ENCODE measurements around the gene TMEM178B.

TMEM178B gene

DNA sequence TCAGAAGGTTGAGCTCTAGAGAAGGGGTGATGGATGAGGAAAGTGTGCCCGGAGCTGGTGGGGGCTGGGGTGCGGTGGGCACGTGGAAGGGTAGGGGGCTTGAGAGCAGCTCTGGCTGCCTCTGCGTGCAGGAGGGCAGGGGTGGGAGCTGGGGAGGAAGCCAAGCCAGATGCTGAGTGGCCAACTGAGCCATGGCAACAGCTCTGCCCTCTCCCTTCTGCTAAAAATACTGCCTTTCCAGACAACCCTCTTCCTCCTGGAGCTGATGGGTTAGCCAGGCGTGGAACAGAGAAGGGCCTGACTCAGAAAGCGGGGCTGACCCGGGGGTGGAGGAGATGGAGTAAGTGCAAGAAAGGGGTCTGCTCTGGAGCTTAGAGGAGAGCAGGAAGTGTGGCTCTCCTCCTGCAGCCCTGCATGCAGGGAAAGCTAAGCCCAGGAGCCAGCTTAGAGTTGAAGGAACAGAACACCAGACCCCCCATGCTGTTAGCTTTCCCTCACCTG is 362.8 kb downstream of the TMEM178B start:
- no peak for DNase-seq

DNA sequence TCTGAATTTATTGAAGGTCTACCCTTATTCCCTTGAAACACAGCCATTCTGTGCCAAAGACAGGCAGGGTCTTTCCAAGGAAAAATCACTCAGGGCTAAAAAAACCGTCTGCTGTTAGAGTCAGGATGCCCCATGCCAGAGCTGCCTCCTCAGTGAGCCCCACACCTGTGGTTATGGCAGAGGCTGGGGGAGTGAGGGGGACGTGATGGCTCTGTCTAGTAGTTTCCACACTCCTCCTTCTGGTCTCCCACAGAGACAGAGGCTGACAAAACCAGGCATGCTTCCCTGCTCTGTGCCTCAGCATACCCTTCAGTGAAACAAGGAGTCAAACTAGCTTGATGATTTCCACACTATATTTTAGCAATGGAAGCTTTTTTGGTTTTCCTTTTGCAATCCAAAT is 365.3 kb downstream of the TMEM178B start:
- no peak for DNase-seq

DNA sequence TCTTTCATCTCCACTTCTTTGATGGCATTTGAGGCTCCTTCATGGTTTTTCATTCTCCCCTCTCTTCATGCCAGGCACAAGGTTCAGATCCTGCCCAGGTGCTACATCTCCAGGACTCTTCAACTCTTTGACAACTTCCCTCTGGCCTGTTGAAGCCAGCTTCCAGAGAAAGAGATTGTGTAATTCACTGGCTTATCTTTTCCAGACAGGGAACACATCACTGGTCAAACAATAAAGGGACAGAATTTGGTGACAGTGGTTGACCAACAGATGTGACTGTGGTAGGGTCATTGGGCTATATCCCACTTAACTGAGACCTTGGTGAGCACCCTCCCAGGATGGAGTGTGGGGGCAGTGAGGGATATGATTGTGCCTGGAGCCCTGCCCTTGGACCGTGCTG is 365.9 kb downstream of the TMEM178B start:
- DNase-seq, result no peak

DNA sequence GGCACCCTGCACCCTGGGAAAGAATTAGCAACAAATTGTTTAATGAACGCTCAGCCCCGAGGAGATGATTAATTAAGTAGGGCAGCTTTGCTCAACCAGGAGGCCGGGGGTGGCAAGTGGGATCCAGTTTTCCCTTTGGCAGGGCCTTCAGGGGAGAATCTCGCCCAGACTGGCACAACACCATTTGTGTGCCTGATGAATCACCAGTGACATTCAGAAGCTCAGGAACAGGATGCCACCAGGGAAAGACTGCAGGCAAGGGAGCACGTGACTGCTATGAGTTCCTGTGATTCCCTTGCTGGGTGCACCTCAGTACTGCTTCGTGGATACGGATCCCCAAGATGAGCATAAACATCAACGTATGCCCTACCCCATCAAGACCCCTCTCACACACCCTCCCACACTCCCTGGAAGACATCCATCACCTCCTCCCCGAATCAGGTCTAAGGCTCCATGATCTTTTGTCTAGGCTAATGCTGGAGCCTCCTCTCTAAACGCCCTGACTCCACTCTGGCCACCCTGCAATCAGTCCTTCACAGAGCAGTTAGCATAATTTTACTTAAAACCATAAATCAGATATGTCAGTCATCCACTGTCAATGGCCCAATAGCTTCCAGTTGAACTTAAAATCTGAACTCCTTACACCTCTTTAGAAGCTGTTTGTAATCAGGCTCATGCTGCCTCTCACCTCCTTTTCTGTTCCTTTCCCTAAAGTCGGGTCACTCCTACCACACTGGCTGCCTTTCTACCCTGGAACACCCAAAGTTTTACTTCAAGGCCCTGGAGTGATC is 368.2 kb downstream of the TMEM178B start:
- no peak for DNase-seq

DNA sequence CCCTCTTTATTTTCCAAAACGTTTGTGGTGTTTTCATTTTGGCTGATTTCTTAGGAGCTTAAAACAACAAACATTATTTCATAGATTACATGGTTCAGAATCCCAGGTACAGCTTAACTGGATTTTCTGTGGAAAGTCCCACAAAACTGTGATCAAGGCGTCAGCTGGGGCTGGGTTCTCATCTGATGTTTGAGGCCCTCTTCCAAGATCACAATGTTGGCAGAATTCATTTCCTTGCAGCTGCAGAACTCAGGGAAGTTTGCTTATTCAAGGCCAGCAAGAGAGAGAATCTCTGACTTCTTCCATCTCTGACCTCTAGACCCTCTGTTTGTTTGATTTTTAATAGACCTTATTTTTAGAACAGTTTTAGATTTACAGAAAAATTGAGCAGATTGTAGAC is 368.9 kb downstream of the TMEM178B start:
- DNase-seq, result no peak

DNA sequence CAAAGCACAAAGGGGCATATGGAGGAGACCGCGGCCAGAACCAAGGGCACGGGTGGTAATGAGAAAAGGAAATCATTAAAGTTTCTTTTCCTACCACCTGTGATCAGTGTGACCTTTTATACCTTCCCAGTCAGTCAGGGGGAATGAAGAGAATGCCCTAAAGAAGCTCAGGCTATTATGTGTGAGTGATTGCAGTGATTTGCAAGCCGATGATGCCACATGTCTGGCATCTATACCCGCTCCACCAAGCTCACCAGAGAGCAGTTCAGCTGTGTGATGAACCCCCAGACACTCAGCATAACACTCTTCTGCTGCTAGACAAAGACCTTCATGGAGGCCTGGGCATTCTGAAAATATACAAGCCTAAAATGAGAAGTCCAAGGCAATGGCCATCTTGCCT is 371.1 kb downstream of the TMEM178B start:
- DNase-seq, result no peak

DNA sequence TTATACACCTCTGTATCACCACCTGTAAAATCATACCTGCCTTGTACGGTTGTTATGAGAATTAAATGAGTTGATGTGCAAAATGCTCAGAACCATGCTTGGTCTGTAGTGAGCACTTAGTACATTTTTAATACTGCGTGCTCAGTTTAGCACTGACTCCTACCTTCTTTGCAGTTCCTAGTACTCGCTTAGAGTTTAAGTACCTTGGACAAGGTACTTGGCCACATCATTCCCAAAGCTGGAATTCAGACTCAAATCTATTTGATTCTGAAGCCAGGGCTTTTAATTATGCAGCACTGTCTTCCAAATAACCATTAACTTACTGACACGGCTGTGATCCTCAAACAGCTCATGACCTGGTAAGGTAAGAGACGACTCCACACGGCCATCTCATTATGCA is 377.4 kb downstream of the TMEM178B start:
- DNase-seq, result no peak

DNA sequence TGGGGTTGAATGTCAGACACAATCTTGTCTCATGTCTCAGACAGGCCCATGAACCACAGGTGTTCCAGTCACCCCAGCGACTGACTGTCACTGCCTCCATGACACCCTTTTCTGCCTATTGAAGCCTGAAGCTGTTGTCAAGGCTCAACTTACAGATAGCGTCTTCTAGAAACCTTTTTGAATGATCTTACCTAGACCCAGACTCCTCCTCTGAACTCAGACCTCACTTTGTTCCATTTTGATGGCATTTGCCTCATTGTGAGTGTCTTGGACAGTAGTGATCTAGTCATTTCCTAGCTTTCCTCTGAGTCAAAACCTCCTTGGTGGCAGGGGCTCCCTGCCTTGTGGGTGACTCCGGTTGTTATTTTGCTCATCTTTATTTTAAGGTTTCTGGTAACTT is 379.0 kb downstream of the TMEM178B start:
- DNase-seq, result no peak

DNA sequence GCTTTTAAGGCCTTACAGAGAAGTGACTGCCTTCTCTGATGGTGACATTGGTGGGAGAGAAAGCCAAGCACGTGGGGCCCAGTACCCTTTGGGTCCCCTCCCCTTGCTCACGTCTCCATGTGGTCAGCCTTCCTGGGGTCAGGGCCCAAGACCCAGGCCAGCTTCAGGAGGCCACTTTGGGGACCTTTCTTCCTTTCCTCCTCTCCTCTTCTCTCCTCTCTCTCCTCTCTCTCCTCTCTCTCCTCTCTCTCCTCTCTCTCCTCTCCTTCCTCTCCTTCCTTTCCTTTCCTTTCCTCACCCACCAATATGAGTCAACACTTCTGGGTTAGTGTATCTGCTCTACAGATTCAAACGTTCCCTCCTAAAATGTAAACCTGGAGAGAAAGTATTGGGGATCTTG is 380.5 kb downstream of the TMEM178B start:
- DNase-seq, result no peak

DNA sequence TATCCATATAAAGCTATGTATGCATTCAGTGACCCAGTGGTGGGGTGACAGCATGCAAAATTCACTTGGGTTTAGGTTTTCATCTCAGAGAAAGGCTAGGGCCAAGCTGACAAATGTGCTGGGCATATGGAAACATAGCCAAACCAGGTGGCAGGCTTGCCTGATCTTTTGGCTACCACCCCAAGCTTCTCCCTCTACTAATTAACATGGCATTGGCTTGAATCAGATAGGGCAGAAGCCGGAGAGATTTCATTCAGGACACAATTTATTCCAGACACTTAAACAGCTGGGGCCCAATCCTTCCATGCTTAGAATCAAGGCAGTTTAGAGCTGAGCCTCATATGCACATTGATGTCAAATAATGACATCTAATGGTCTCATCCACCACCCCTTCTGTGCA is 381.9 kb downstream of the TMEM178B start:
- no peak for DNase-seq

DNA sequence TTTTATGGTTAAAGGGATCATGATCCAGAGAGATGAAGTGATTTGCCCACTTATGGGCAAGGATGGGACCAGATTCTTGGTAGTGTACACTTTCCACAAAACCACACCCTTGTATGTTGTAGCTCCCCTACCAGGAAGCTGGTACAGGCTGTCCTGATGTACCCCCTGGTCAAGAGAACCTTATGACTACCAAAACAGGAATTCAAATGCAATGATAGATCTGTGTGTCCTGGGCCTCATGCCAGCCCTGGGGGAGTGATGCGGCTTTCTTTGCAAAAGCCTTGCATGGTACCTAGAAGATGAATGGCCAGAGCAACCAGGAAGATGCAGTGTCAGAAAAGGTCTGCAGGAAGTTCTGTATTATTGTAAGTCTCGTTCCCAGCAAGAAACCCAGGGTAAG is 382.4 kb downstream of the TMEM178B start:
- DNase-seq, result no peak

DNA sequence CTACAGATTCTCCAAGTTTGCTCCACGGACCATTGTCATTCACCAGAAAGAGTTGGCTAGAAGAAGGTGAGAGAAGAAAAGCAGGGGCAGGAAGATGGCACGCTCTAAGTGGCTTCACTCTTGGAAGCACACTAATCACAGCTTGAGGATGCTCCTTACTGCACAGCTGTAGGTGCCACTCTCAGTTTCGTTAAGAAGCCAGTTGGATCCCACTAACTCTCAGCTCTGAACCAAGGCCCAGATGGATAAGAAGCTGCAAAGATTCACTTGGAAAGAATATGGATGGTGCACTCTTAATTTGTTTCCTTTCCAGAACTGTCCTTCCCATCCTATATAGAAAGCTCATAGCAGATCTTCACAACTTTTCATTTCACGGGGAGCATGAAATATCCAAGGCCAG is 382.8 kb downstream of the TMEM178B start:
- DNase-seq, result no peak

DNA sequence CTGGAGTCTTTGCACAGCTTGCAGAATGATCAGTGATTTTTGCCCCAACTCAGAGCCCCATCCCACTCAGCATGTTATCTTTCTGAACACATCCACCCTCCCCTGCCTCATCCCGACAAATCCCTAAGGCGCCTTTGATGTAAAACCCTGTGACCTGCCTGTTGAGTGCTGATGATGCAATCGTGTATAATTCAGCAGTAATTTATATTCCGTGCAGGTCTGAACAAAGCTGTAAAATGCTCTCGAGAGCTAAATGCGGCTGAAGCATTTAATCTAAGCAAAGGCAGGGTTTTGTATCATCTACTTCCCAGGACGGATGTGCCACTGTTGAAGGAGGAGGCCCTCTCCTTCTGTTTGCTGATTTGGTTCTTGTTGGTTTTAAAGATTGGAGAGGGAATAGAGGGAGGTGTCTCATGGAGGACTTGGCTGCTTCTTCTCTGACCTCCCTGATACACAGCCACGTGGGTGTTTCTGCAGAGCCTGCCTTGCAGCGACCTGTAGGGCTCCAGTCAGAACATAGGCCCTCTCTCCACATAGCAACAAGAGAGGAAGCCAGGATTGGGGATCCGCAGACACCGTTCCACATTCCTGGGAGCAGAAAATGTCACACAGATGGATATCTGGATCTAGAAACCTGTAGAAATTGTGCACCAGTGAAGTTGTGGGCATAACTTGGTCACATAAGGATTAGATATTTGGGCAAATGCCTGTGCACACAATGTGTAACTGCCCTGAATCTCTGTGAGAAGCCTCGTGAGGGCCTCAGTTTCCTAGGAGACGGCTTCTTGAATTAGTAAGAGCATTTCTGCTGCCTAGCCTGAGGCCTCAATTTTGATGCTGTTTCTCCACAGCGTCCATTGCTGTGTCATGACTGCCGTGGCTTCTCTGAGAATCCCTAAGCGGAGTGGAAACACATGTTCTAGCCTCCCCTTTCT is 387.2 kb downstream of the TMEM178B start:
- no peak for DNase-seq

DNA sequence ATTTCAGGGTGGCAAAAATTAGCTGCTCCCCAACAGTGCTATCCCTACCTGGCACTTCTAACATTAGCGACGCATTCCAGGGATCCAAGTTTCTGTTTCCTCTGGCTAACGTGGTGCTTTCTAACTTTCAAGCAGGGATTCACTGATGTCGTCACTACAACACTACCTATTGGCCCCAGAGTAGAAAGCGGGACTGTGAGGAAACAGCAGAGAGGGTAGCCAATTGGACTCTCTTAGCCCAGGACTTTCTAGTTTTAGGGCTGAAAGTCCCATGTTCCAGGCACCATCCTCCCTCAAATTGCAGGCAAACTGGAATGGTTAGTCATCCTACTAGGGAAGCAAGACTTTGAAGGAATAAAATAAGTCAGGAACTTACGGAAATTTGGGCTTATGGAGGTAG is 388.1 kb downstream of the TMEM178B start:
- no peak for DNase-seq

DNA sequence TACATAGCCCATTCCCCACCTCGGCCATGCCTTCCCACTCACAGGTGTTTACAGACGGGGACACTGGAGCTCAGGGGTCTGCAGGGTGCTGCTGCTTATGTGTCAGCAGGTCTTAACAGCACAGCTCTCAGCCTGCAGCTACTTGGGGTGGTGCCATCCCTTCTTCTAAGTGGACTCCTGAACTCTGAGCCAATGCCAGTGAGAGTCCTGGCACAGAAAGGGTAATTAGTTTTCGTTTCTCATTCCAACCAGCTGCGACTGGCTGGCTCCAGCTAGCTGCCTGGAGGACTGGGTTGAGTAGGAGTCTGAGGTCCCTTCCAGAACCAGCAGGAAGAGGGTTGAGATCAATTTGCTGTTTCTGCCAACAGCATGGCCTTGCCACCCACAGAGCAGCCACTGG is 389.1 kb downstream of the TMEM178B start:
- DNase-seq, result no peak

DNA sequence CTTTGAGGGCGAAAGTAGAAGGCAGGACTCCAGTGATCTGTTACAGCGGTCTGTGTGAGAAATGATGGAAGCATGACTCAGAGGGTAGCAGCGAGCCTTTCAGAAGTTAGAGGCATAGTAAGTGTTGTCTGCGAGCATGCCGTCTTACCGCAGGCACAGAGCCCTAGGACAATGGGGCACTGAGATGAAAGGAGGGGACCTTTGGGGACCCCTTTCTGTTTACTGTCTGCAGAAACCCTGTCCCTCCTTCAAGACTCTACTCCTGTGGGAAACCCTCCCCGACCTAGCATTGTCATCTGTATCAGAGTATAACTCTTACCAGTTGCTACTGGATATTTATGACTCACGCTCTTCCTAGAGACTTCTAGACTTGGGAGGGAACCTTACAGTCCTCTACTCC is 390.1 kb downstream of the TMEM178B start:
- no peak for DNase-seq

DNA sequence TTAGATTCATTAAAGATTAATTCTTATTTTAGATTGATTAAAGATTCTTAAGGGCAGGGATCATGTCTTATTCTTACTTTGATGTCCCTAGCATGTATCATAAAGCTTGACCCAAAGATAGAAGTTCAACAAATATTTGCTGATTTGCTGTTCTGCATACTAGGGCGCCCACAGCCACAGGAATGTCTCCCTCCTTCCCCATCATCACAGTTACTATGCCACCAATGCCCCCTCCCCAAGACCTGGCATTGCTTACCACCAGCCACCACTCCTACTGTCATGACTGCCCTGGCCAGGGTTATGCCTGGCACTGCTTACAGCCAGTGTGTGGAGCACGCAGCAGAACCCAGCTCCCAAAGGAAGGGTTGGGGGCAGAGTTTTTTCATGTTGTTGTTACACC is 390.7 kb downstream of the TMEM178B start:
- DNase-seq, result no peak

DNA sequence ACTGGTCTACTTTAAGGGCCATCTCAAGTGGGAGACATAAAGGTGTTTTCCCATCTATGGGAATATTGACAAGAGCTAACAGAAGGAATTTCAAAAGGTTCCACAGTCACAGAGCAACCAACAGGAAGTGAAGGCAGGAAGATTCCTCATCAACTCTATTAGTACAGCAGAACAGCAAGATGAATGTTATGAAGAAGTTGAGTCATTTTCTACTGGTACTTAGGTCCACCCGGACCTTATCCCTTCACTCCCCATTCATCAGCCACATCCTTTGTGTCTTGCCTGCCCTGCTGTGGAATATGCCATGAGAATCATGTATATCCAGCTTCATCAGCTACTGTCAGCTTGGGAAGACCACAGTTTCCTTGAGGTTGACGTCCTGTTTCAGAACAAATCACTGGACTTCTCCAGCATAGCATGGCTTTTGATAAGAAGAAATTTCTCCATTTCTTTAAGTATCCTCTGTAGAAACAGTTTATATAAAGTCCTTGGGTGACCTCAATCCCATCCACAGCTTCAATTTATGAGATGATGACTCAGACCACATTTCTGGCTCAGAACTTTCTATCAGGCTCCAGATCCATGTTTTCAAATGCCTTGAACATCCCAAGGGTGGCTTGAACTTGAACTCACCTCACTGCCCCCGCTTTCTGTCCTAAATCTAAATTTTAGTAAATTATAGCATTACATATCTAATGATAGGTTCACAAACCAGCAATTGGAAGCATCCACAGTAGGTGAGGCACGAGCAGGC is 392.5 kb downstream of the TMEM178B start:
- DNase-seq, result no peak

DNA sequence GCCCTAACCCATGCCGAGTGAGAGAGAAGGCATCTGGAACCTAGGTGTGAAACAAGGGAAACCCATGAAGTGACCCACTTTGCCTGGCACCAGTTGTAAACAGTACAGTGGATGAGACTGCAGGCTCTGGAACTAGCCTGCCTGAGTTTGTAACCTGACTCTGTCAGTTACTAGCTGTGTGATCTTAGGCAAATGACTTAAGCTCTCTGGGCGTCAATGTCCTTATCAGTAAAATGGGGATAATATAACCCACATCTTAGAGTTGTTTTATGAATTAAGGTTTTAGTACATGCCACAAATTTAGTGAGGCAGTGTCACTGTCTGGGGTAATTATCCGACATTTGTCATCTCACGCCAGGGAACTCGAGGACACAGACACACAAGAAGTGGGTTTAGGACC is 394.5 kb downstream of the TMEM178B start:
- no peak for DNase-seq

DNA sequence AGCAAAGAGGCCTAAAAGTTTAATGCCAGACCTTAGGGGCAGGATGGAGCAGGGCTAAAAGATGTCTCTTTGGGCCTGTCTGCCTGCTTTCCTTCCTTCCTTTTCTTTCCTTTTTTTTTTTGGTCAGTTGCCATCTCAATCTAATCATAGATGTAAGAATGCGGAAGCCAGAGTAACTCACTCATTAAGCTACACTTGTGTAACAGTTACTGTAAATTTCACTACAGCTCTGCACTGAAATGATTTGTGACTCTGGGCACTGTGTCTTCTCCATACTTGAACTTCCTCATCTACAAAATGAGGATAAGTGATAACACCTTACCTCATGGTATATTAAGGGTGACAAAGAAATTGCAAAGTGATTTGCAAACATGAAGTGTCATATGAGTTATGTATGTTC is 401.8 kb downstream of the TMEM178B start:
- no peak for DNase-seq

DNA sequence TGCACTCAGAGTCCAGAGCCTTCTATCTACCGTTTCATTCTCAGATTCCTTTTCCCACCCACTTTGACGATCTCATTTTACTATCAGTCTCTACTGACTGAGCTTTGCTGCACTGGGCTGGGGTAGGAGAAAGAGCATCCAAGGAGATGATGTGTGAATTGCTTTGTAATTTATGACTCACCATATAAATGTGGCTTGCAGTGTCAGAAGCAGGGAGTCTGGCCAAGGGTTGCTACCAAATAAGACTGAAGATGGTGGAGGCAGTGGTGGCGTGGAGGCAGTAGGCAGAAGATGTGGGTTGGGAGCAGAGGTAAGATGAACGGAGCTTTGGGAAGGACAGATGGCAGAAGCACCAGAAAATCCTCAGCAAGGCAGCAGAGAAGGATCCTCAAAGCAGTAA is 404.0 kb downstream of the TMEM178B start:
- no peak for DNase-seq

DNA sequence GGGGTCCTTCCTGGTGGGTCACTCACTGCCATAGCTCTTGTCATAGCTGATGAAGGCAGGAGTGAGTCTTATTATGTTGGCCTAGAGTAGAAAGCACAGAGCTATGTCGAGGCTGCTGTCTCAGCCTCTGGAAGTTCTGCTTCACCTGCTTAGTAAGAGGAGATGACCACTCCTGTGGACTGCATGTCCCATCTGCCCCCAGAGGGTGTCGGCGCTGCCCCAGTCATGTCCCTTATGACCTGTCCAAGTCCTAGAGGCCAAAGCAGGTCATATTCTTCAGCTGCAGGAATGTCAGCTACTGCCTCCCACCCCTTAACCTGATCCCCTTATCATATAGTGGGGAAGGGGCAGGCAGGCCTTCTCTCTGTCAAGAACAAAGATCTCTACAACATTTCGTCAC is 405.0 kb downstream of the TMEM178B start:
- no peak for DNase-seq

DNA sequence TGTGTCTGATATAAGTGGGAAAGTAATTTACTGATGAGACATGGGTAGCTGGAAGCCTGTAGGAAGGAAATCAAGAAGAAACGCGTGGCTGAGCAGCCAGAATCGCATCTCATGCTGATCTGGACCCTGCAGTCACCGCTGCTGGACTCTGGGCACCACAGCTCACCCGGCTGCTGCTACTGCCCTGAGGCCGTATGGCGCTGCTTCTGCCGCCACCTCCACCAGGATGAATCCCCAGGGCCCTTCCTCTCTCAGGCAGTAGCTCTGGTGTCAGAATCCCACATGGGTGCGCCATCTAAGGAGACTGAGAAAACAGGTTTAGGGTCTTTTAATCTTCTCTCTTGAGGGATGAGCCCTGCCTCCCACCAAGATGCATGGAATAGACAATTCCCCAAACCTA is 407.1 kb downstream of the TMEM178B start:
- DNase-seq, result no peak
